ENCODE results near the gene ICE1.

GRCh38 chr5:5483350-5483749 is 60.9 kb downstream of the ICE1 start:
- TF ChIP-seq CTCF (IDR thresholded peaks at IDR 0.05) (no peak), POLR2A (IDR thresholded peaks at IDR 0.05) (no peak)

All from testis (tissue), 2 donors.